Measurements from ENCODE around the gene OR8D2. TPM values are rescaled to one million over a fixed set of nuclear protein-coding genes. Genes with fewer than 3 reads are reported as not detected.

The OR8D2 gene
- total RNA-seq, 1 donor from 2014 or later = not detected

DNA sequence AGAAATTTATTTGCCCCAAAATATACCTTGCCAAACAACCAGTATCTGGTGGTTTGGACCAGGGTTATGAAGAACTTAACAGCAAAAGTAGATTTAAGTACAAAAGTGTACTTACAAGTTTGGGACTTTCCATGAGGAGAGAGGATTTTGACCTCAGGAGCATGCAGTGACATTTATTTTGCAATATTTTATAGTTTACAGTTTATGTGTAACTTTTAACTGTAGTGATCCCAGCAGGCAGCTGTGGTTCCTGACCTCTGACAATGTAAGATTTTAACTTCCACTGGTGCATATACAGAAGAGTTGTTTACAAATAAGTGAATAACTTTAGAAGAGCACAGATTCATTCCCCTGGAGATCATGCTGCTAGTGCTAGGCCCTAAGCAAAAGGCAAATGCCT lies 12.9 kb downstream of the OR8D2 start:
- intact Hi-C loops (cut with DNase I) = no loop called here
- no peaks in the 10 kb centered on the region for H3K9me3 ChIP-seq
- H3K36me3 ChIP-seq = no peaks in the 10 kb centered on the region
- no peaks in the 10 kb centered on the region for H3K27me3 ChIP-seq
- TF ChIP-seq, protein P1, sequence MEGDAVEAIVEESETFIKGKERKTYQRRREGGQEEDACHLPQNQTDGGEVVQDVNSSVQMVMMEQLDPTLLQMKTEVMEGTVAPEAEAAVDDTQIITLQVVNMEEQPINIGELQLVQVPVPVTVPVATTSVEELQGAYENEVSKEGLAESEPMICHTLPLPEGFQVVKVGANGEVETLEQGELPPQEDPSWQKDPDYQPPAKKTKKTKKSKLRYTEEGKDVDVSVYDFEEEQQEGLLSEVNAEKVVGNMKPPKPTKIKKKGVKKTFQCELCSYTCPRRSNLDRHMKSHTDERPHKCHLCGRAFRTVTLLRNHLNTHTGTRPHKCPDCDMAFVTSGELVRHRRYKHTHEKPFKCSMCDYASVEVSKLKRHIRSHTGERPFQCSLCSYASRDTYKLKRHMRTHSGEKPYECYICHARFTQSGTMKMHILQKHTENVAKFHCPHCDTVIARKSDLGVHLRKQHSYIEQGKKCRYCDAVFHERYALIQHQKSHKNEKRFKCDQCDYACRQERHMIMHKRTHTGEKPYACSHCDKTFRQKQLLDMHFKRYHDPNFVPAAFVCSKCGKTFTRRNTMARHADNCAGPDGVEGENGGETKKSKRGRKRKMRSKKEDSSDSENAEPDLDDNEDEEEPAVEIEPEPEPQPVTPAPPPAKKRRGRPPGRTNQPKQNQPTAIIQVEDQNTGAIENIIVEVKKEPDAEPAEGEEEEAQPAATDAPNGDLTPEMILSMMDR (IDR thresholded peaks at IDR 0.05) = no peak
- H3K4me3 ChIP-seq = no peak overlapping the region
- H3K4me1 ChIP-seq = no peaks in the 10 kb centered on the region
- H3K27ac ChIP-seq = no peak overlapping the region
- no peak for DNase-seq (ENCODE audit: low spot score in 2 of 2)

DNA sequence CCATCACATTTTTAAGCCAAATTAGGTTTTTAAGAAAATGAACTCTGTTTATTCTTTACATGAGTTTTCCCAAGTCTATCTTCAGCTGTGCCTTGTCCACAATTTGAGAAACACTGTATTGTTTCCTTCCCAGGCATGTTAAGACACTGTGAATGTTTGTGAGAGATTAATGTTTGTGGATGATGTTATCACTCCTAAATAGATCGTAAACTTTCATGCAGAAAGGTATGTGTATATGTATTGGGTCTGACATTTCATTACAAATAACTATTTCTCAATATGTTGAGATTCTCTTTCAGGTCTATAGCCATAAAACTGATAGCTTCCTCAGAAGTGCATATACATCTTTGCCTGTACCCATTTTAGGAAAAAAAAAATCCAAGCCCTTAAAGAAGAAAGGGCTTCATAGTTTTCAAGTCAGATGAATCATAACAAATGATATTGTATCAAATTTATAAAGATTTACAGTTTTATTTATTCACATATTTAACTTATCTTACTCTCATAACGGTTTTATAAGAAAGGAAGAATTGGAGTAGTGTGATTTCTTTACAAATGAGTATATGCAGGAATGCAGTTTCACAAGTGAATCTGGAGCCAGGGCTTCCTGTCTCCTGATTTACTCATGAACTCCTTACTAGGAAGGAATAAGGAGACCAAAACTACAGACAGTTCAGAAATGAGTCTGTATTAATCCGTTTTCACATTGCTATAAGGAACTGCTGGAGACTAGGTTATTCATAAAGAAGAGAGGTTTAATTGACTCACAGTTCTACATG lies 17.5 kb downstream of the OR8D2 start:
- peak overlapping the region in 1 of 2 donors; percentile 45 for H3K27ac ChIP-seq
- no peaks in the 10 kb centered on the region for H3K9me3 ChIP-seq
- H3K36me3 ChIP-seq = no peaks in the 10 kb centered on the region
- H3K4me3 ChIP-seq = no peak overlapping the region
- intact Hi-C loops (cut with DNase I) = no loop called here
- TF ChIP-seq, protein P1 (IDR thresholded peaks at IDR 0.05) = no peak
- DNase-seq (ENCODE audit: low spot score in 2 of 2) = no peak
- H3K4me1 ChIP-seq = no peaks in the 10 kb centered on the region
- H3K27me3 ChIP-seq = no peaks in the 10 kb centered on the region

DNA sequence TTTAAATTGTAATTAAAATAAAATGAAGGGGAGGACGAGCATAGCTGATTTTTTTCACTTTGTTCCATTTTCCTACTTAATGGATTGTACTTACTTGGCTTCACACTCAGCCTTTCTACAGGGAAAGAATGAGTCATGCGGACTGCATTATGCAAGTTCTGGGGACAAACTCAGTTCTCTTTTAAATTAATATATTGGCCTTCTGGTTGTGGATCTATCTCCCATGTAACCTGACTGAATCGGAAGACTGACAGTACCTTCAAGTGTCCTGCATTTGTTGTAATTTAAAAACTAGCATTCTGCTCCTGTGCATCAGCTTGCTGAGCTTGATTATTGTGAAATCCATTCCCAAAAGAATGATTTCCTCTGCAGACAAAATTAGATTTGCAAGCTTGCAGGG lies 18.4 kb downstream of the OR8D2 start:
- TF ChIP-seq, protein P1 (IDR thresholded peaks at IDR 0.05) = no peak
- DNase-seq (ENCODE audit: low spot score in 2 of 2) = no peak
- intact Hi-C loops (cut with DNase I) = no loop called here
- no peak overlapping the region for H3K4me3 ChIP-seq
- no peaks in the 10 kb centered on the region for H3K36me3 ChIP-seq
- H3K27ac ChIP-seq = peak overlapping the region in 1 of 2 donors; percentile 45
- no peaks in the 10 kb centered on the region for H3K9me3 ChIP-seq
- no peaks in the 10 kb centered on the region for H3K4me1 ChIP-seq
- no peaks in the 10 kb centered on the region for H3K27me3 ChIP-seq

DNA sequence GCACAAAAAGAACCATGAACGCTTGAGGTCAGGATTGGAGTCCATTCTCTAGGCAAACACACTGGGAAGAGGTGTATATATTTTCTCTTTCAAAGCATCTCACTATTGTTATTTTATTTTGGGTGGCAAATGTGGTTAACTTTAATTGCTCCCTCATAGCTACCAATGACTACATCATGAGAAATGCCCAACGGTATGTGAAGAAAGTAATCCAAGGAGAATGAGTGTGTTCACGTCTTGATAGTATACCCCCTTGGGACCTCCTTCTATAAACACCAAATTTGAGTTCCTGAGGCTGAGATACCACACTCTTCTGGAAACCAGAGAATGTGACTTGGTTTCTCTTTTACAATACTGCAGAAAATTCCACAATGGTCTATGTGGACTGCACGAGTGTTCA lies 22.1 kb downstream of the OR8D2 start:
- no peaks in the 10 kb centered on the region for H3K4me1 ChIP-seq
- H3K4me3 ChIP-seq = no peak overlapping the region
- H3K36me3 ChIP-seq = no peaks in the 10 kb centered on the region
- H3K27me3 ChIP-seq = no peaks in the 10 kb centered on the region
- H3K9me3 ChIP-seq = no peaks in the 10 kb centered on the region
- intact Hi-C loops (cut with DNase I) = no loop called here
- DNase-seq (ENCODE audit: low spot score in 2 of 2) = no peak
- TF ChIP-seq, protein P1 (IDR thresholded peaks at IDR 0.05) = no peak
- no peak overlapping the region for H3K27ac ChIP-seq

DNA sequence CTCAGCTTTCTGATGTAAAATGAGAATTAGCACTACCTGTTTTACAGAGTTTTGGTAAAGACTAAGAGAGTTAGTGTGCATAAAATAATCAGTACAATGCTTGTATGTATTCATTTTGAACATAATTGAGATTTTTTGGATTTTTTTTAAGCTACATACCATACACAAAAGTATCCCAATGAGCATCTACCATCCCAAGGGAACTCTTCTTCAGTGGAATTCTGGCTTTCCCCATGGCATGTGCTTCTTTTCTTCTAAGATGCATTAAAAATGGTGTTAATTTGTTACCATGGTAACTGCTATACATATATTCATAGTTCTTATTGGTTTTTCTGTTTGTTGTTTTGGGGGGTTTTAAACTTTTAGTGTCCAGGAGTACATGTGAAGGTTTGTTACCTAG lies 24.0 kb downstream of the OR8D2 start:
- DNase-seq (ENCODE audit: low spot score in 2 of 2) = no peak
- Histone ChIP-seq H3K4me3 (no peak overlapping the region), H3K36me3 (no peaks in the 10 kb centered on the region), H3K27me3 (no peaks in the 10 kb centered on the region), H3K27ac (no peak overlapping the region), H3K4me1 (no peaks in the 10 kb centered on the region), H3K9me3 (no peaks in the 10 kb centered on the region)
- TF ChIP-seq, protein P1 (IDR thresholded peaks at IDR 0.05) = no peak
- intact Hi-C loops (cut with DNase I) = no loop called here

All from ascending aorta (tissue), 2 donors.